GM12878 (cell line): ENCODE data around the gene SLC6A9. TPM values are rescaled to one million over a fixed set of nuclear protein-coding genes. Genes with fewer than 3 reads are reported as not detected.

ENCODE experiments used
- ATAC-seq: fragments of 200-7000 bp; cut with Tn5 transposase; 3 replicates; pipeline ENCODE4 v1.9.1; 2020; ENCODE audit warnings: mild to moderate bottlenecking, moderate library complexity
- BruUV-seq: library from RNA; stranded (reverse); fragments of 400-500 nt; replicated peaks from 2 replicates; lab custom pipeline; 2021; lab: Mats Ljungman, UMichigan
- CTCF ChIA-PET: fragments of 300-600 bp; sonication (Branson Sonifier 250); formaldehyde crosslinking; extraction: SDS; loops from one replicate; lab custom pipeline; 2021; ENCODE audit warnings: inconsistent platforms; lab: Yijun Ruan, JAX
- POLR2A ChIA-PET: fragments of 350-600 bp; formaldehyde crosslinking; extraction: SDS; loops from one replicate; lab custom pipeline; 2021; ENCODE audit warnings: inconsistent platforms; lab: Charles Lee
- RAD21 ChIA-PET: fragments of 300-600 bp; sonication (Branson Sonifier 250); formaldehyde crosslinking; loops from one replicate; lab custom pipeline; 2023; ENCODE audit warnings: antibody characterized with exemption; ENCODE audit not compliant: unreplicated experiment; lab: Charles Lee
- SMC1A ChIA-PET: fragments of 300-600 bp; sonication (Branson Sonifier 250); formaldehyde crosslinking; loops from one replicate; lab custom pipeline; 2023; ENCODE audit not compliant: unreplicated experiment, uncharacterized antibody; lab: Charles Lee
- DNase-seq: peaks from one replicate; pipeline ENCODE4 v3.0.0-alpha.2; 2011; ENCODE audit warnings: low read depth, low spot score
- FAIRE-seq: peaks from 3 replicates; lab custom pipeline; 2011; peaks lifted over from hg19 to GRCh38; lab: Jason Lieb, UNC
- H2AFZ ChIP-seq: 2 replicates; pipeline ENCODE4 v1.6.0; 2011; ENCODE audit warnings: low read depth, low read length, control low read depth; ENCODE audit not compliant: control insufficient read depth
- H3K27ac ChIP-seq: 2 replicates; pipeline ENCODE4 v1.5.1; 2011; ENCODE audit warnings: control low read depth; ENCODE audit not compliant: control insufficient read depth, insufficient read depth
- H3K27me3 ChIP-seq, 2 experiments: replicated peaks in 1 of 2; 2 replicates each; pipeline versions ENCODE4 v1.6.0 to v1.6.1; 2011; ENCODE audit warnings: low read length in 1 of 2; ENCODE audit not compliant: control insufficient read depth in 2 of 2, insufficient read depth in 2 of 2
- H3K36me3 ChIP-seq, 2 experiments: 2 replicates each; pipeline ENCODE4 v1.5.1; 2011; ENCODE audit warnings: low read length in 1 of 2; ENCODE audit not compliant: control insufficient read depth in 2 of 2, insufficient read depth in 2 of 2
- H3K4me1 ChIP-seq: 2 replicates; pipeline ENCODE4 v1.6.1; 2011; ENCODE audit warnings: mild to moderate bottlenecking, low read length, moderate library complexity, mixed read lengths; ENCODE audit not compliant: control insufficient read depth, insufficient read depth
- H3K4me2 ChIP-seq: 2 replicates; pipeline ENCODE4 v1.6.0; 2011; ENCODE audit warnings: control low read depth; ENCODE audit not compliant: control insufficient read depth, insufficient read depth
- H3K4me3 ChIP-seq: fragments of 200-600 bp; sonication (generic); 2 replicates; pipeline ENCODE4 v1.5.1; 2016
- H3K79me2 ChIP-seq: 2 replicates; pipeline ENCODE4 v1.6.0; 2011; ENCODE audit warnings: low read length; ENCODE audit not compliant: control insufficient read depth, insufficient read depth
- H3K9ac ChIP-seq: 2 replicates; pipeline ENCODE4 v1.8.0; 2011; ENCODE audit warnings: low read length, control low read depth, mixed read lengths; ENCODE audit not compliant: control insufficient read depth, insufficient read depth
- H3K9me3 ChIP-seq: replicated peaks from 3 replicates; pipeline ENCODE4 v1.5.1; 2011; ENCODE audit warnings: mild to moderate bottlenecking, low read length; ENCODE audit not compliant: control insufficient read depth, insufficient read depth
- H4K20me1 ChIP-seq: 2 replicates; pipeline ENCODE4 v1.6.0; 2011; ENCODE audit not compliant: control insufficient read depth, insufficient read depth
- ATF7 ChIP-seq: fragments of 450-650 bp; IDR thresholded peaks from 2 replicates; pipeline ENCODE4 v1.6.1; 2016; ENCODE audit warnings: low read depth, mild to moderate bottlenecking
- CREB1 ChIP-seq: IDR thresholded peaks from 2 replicates; pipeline ENCODE4 v1.6.1; 2012; ENCODE audit warnings: low read depth, mild to moderate bottlenecking, inconsistent platforms
- E2F8 ChIP-seq: fragments of 450-650 bp; IDR thresholded peaks from 2 replicates; pipeline ENCODE4 v1.6.1; 2018; ENCODE audit warnings: mild to moderate bottlenecking, low read depth, moderate library complexity; ENCODE audit not compliant: partially characterized antibody
- JUND ChIP-seq: IDR thresholded peaks from 2 replicates; pipeline ENCODE4 v1.6.1; 2012; ENCODE audit warnings: low read depth, mild to moderate bottlenecking, low read length, improper control_type of control experiment, moderate library complexity
- NRF1 ChIP-seq: conservative IDR thresholded peaks from 2 replicates; pipeline ENCODE4 v1.6.1; 2011; ENCODE audit warnings: mild to moderate bottlenecking, low read depth, low read length, improper control_type of control experiment
- RFX5 ChIP-seq: IDR thresholded peaks from 2 replicates; pipeline ENCODE4 v1.6.1; 2011; ENCODE audit warnings: low read depth, low read length, improper control_type of control experiment
- SREBF2 ChIP-seq: IDR thresholded peaks from 2 replicates; pipeline ENCODE4 v1.6.1; 2012; ENCODE audit warnings: mild to moderate bottlenecking, low read length
- WGBS: methylation state at CpG from one replicate; pipeline ENCODE4 v1.1.6; 2016; ENCODE audit warnings: low lambda C conversion rate; ENCODE audit not compliant: insufficient replicate concordance, insufficient coverage; ENCODE audit errors: missing lambda C conversion rate; 5-methylcytosine and 5-hydroxymethylcytosine counted together
- in situ Hi-C: fragments of 300-500 bp; cut with MboI; formaldehyde crosslinking; loops from 9 replicates; pipeline ENCODE4 v1.14.3; 2018; ENCODE audit warnings: mixed read lengths
- intact Hi-C: fragments of 100-400 bp; cut with micrococcal nuclease; formaldehyde crosslinking; loops from one replicate; pipeline ENCODE4 v1.14.2; 2022; ENCODE audit not compliant: unreplicated experiment
- polyA plus RNA-seq, 11 experiments: library from polyadenylated mRNA; depleted of rRNA in 4 of 11; unstranded in 6 of 11; stranded (reverse) in 5 of 11; fragments of >200 nt; fragmentation: Nextera tagmentation in 4 of 11; fragmentation: Illumina TruSeq in 1 of 11; extraction: Ambion mirVana in 4 of 11; extraction: Trizol in 1 of 11; gene quantifications; 1 replicate in 1 of 11; 2 replicates in 10 of 11; pipeline versions ENCODE4 v1.2.1 to v1.2.3, GENCODE V29; 2011 to 2016; ENCODE audit warnings: inconsistent platforms in 2 of 11, missing spikeins in 2 of 11, low read depth in 1 of 11
- total RNA-seq, 4 experiments: library from RNA; depleted of rRNA in 3 of 4; stranded (reverse); fragments of >200 nt in 3 of 4; fragmentation: Illumina TruSeq in 1 of 4; extraction: Trizol in 1 of 4; gene quantifications; 2 replicates each; pipeline versions ENCODE4 v1.2.1 to v1.2.3, GENCODE V29; 2013 to 2021

SLC6A9 gene
- total and polyA plus RNA-seq, 10 of the 15 experiments (the other 5 are each of a cell fraction or from before 2014, with no cell fraction given): 0.02 to 2.0 (median 0.63) TPM

GRCh38 chr1:44027320-44027719, 3.9 kb downstream of the SLC6A9 start:
- H3K4me1 ChIP-seq: peaks cover 10% of the 10 kb centered on the region

More at GRCh38 chr1:44027320-44027719, 3.9 kb downstream of the SLC6A9 start:
- SMC1A ChIA-PET: interaction anchor here (1.4 kb wide), 1 partner anchor 22 kb away, joined by 4 read pairs; no protein-coding TSS in a partner anchor
- DNase-seq (no peak), ATAC-seq (no peak), FAIRE-seq (no peak)
- no peak overlapping the region for H2AFZ ChIP-seq
- WGBS: 92% methylated on average over 3 of the region's 3 CpGs
- no peaks in the 10 kb centered on the region for H4K20me1 ChIP-seq
- intact Hi-C loops (no loop called here), in situ Hi-C loops (no loop called here)
- no peaks in the 10 kb centered on the region for H3K9me3 ChIP-seq
- H3K4me2 ChIP-seq: no peak overlapping the region
- TF ChIP-seq E2F8: no peak
- TF ChIP-seq JUND: no peak
- TF ChIP-seq CREB1: no peak
- TF ChIP-seq ATF7: no peak
- no peak for TF ChIP-seq RFX5
- no peak for TF ChIP-seq NRF1
- TF ChIP-seq SREBF2: no peak
- no peak overlapping the region for H3K4me3 ChIP-seq
- no peak overlapping the region for H3K27ac ChIP-seq
- no peaks in the 10 kb centered on the region for H3K79me2 ChIP-seq
- H3K36me3 ChIP-seq: no peaks in the 10 kb centered on the region
- H3K9ac ChIP-seq: no peak overlapping the region
- RAD21 ChIA-PET: interaction anchor here (1.2 kb wide), 1 partner anchor 21 kb away, joined by 3 read pairs; no protein-coding TSS in a partner anchor
- no TSS peak for BruUV-seq
- CTCF ChIA-PET: interaction anchor here (1.4 to 1.8 kb wide), 3 partner anchors 9 to 22 kb away, joined by 4 to 5 read pairs (median 4); no protein-coding TSS in a partner anchor
- POLR2A ChIA-PET: no interaction called here
- H3K27me3 ChIP-seq: no peaks in the 10 kb centered on the region
